Subcutaneous abdominal adipose tissue (tissue), 5 donors: ENCODE measurements around the gene PRF1.
"Not testable (repeated sequence)": the region's sequence is repeated elsewhere in the genome, so short reads cannot be mapped to it uniquely, and the experiment has no call there.

Source experiments
- H3K27ac ChIP-seq: one replicate; pipeline ENCODE4 v1.7.0; 2013; ENCODE audit warnings: low read depth, mild to moderate bottlenecking, inconsistent platforms, low read length, moderate library complexity
- H3K27me3 ChIP-seq, 5 donors: one replicate each; pipeline ENCODE4 v1.7.0; 2013; ENCODE audit warnings: low read length in 5 of 5, inconsistent platforms in 1 of 5; ENCODE audit not compliant: control insufficient read depth in 5 of 5, insufficient read depth in 4 of 5
- H3K36me3 ChIP-seq, 5 donors: one replicate each; pipeline ENCODE4 v1.7.0; 2013; ENCODE audit warnings: low read length in 5 of 5; ENCODE audit not compliant: control insufficient read depth in 5 of 5, insufficient read depth in 5 of 5
- H3K4me1 ChIP-seq, 5 donors: one replicate each; pipeline ENCODE4 v1.7.0; 2013; ENCODE audit warnings: low read length in 5 of 5, mild to moderate bottlenecking in 3 of 5, moderate library complexity in 1 of 5; ENCODE audit not compliant: control insufficient read depth in 5 of 5, insufficient read depth in 5 of 5
- H3K4me3 ChIP-seq, 5 donors: one replicate each; pipeline ENCODE4 v1.7.0; 2013; ENCODE audit warnings: low read length in 5 of 5, low read depth in 1 of 5
- H3K9ac ChIP-seq, 5 donors: one replicate each; pipeline ENCODE4 v1.7.0; 2013; ENCODE audit warnings: low read length in 5 of 5, mild to moderate bottlenecking in 4 of 5, moderate library complexity in 3 of 5
- H3K9me3 ChIP-seq, 5 donors: one replicate each; pipeline ENCODE4 v1.7.0; 2013; ENCODE audit warnings: low read length in 5 of 5; ENCODE audit not compliant: control insufficient read depth in 5 of 5
- donor health status: healthy.
- donor health status: healthy.
- donor health status: healthy.
- donor health status: healthy.
- donor health status: healthy.

The PRF1 gene

DNA sequence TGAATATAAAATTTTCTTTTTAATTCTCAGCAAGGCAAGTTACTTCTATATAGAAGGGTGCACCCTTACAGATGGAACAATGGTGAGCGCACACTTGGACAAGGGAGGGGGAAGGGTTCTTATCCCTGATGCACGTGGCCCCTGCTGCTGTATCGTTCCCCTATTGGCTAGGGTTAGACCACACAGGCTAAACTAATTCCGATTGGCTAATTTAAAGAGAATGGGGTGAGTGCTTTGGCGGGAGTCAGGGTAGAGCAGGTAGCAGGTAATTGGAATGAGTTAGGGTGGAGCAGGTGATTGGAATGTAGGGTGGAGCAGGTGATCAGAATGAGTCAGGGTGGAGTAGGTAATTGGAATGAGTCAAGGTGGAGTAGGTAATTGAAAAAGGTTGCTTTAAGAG lies 32.0 kb upstream of the PRF1 start:
- H3K36me3 ChIP-seq, H3K9ac ChIP-seq, H3K9me3 ChIP-seq, H3K27ac ChIP-seq, H3K4me3 ChIP-seq, H3K27me3 ChIP-seq, H3K4me1 ChIP-seq: not testable (repeated sequence)

DNA sequence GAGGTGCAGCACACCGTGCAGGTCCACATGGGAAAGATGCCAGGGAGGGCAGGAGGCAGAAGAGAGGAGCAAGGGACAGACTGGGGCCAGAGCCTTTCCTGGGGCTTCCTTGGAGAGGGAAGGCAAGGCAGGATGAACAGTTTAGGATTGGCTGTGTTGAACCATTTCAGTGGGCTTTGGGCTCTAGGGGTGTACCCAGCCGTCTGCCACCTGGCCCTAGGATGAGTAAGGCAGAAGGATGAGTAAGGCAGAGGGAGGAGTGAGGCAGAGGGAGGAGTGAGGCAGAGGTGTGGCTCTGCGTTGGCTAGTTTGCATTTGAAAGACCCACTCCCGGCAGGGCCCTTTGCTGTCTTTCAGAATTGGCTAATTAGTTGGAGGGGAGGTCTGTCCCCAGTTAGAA lies 31.5 kb upstream of the PRF1 start:
- Histone ChIP-seq H3K4me3 (no peak overlapping the region), H3K27ac (no peak overlapping the region), H3K4me1 (no peaks in the 10 kb centered on the region), H3K9ac (no peak overlapping the region), H3K27me3 (no peaks in the 10 kb centered on the region), H3K36me3 (no peaks in the 10 kb centered on the region), H3K9me3 (peaks cover 0 to 7% (median 0%) of the 10 kb centered on the region in 5 donors)

DNA sequence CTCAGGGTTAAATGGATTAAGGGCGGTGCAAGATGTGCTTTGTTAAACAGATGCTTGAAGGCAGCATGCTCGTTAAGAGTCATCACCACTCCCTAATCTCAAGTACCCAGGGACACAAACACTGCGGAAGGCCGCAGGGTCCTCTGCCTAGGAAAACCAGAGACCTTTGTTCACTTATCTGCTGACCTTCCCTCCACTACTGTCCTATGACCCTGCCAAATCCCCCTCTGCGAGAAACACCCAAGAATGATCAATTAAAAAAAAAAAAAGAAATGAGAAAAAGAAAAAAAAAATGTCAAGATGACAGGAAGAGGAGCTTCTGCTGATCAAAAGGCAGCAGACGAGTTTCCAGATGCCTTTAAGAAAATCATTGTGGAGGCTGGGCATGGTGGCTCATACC lies 29.2 kb upstream of the PRF1 start:
- not testable (repeated sequence) for H3K36me3 ChIP-seq, H3K4me3 ChIP-seq, H3K4me1 ChIP-seq, H3K27me3 ChIP-seq, H3K27ac ChIP-seq, H3K9ac ChIP-seq
- peaks cover 0 to 15% (median 4%) of the 10 kb centered on the region in 5 donors for H3K9me3 ChIP-seq

DNA sequence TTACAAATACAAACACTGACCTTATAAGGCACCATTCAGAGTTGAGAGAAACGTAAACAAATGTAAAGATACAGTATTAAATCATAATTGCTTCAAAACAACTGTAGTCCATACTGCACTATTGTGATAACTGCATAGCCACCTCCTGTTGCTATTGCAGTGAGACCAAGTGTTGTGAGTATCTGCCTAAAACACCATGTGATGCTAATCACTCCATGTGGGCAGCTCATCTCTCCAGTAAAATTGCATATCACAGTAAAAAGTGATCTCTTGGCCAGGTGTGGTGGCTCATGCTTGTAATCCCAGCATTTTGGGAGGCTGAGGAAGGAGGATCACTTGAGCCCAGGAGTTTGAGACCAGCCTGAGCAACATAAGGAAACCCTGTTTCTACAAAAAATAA lies 26.8 kb upstream of the PRF1 start:
- Histone ChIP-seq H3K4me3 (no peak overlapping the region), H3K9me3 (peaks cover 0 to 15% (median 4%) of the 10 kb centered on the region in 5 donors), H3K27ac (no peak overlapping the region), H3K4me1 (no peaks in the 10 kb centered on the region), H3K36me3 (no peaks in the 10 kb centered on the region), H3K9ac (no peak overlapping the region), H3K27me3 (no peaks in the 10 kb centered on the region)

DNA sequence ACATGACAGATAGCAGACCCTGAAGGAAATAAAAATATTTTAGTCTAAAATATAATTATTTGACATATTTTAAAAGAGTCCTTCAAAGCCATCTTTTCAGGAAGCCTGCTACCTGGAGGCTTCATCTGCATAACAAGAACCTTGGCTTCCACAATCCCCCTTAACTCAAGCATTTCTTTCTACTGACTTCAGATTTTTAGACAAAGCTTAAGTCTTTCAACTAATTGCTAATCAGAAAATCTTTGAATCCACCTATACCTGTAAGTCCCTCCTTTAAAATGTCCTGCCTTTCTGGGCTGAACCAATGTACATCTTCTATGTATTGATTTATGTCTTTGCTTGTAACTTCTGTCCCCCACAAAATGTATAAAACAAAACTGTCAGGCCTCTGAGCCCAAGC lies 23.5 kb upstream of the PRF1 start:
- Histone ChIP-seq H3K4me3 (no peak overlapping the region), H3K27ac (no peak overlapping the region), H3K9me3 (peaks cover 0 to 18% (median 4%) of the 10 kb centered on the region in 5 donors), H3K4me1 (peaks cover 0 to 16% (median 7%) of the 10 kb centered on the region in 5 donors), H3K9ac (no peak overlapping the region), H3K36me3 (no peaks in the 10 kb centered on the region), H3K27me3 (no peaks in the 10 kb centered on the region)

DNA sequence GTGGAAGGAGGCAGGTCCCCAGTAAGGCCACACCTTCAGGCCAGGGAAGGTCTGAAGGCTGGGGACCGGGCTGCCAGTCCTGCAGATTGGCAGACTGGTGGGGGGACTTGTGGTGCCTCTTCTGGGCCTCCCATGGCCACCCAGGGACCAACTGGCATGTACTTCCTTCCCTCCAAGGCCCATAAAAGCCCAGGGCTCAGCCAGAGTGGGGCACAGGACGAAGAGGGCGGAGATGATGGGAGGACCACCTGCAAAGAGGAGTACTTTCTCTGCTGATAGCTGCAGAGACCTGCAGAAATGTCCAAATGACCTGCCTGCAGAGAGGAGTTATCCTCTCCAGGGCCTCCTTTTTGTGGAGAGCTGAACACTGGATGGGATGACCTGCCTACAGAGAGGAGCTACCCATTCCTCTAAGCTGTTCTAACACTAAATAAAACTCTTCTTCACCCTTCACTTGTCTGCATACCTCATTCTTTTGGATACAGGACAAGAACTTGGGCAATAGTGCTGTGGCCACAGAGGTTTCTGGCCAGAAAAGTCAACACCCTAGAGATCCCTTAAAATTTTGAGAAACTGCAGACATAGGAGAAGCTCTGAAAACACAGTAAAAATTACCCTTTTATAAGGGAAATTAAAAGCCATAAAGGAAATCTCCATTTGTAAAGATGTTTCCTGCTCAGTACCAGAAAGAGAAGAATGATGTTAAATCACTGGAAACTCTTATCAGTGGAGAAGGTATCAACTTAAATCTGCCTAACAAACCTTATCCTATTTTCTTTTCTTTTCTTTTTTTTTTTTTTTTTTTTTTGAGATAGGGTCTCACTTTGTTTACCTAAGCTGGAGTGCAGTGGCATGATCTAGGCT lies 20.7 kb upstream of the PRF1 start:
- peaks cover 0 to 16% (median 7%) of the 10 kb centered on the region in 5 donors for H3K4me1 ChIP-seq
- no peaks in the 10 kb centered on the region for H3K27me3 ChIP-seq
- H3K9me3 ChIP-seq, result peaks cover 2 to 31% (median 17%) of the 10 kb centered on the region in 5 donors
- H3K4me3 ChIP-seq, result no peak overlapping the region
- no peak overlapping the region for H3K27ac ChIP-seq
- H3K9ac ChIP-seq, result no peak overlapping the region
- H3K36me3 ChIP-seq, result no peaks in the 10 kb centered on the region

DNA sequence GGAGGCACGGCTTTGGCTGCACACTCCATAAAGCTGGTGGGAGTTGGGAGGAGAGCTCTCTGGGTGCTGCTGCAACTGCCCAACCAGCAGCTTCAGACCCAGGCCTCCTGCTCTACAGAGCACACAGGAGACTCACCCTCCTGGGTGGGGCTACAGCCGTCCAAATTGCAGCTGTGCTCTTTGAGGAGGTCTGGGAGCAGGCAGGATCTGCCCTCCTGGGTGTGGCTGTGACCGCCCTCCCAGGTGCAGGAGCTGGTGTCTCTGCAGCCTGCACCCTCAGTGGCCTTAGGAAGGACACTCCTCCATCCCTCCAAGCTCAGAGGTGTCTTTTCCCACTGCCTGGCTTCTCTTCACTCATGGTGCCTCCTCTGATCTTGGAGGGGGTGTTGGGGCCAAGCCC lies 20.0 kb upstream of the PRF1 start:
- H3K4me3 ChIP-seq, result no peak overlapping the region
- no peaks in the 10 kb centered on the region for H3K27me3 ChIP-seq
- H3K9ac ChIP-seq, result no peak overlapping the region
- peaks cover 0 to 16% (median 7%) of the 10 kb centered on the region in 5 donors for H3K4me1 ChIP-seq
- no peaks in the 10 kb centered on the region for H3K36me3 ChIP-seq
- no peak overlapping the region for H3K27ac ChIP-seq
- peaks cover 2 to 29% (median 16%) of the 10 kb centered on the region in 5 donors for H3K9me3 ChIP-seq

DNA sequence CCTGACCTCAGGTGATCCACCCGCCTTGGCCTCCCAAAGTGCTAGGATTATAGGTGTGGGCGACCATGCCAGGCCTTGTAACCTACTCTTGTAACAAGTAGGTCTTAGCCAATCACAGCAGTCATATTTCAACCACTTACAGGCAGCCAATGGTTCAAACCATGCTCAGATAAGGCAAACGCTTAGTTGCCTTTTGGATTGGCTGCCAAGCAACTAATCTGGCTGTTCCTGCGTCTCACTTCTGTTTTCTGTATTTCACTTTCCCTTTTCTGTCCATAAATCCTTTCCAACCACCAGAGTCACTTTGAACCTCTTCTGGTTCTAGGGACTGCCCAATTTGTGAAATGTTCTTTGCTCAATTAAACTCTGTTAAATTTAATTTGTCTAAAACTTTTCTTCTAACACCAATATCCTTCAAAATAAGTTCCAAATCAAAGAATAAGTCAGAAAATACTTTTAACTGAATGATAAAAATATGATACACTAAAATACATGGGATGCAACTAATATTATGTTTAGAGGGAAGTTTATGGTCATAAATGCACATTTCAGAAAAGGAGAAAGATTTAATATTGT lies 19.1 kb upstream of the PRF1 start:
- no peak overlapping the region for H3K9ac ChIP-seq
- no peaks in the 10 kb centered on the region for H3K36me3 ChIP-seq
- H3K27me3 ChIP-seq, result no peaks in the 10 kb centered on the region
- H3K9me3 ChIP-seq, result peaks cover 2 to 26% (median 16%) of the 10 kb centered on the region in 5 donors
- H3K4me1 ChIP-seq, result peaks cover 0 to 16% (median 7%) of the 10 kb centered on the region in 5 donors
- no peak overlapping the region for H3K4me3 ChIP-seq
- no peak overlapping the region for H3K27ac ChIP-seq

DNA sequence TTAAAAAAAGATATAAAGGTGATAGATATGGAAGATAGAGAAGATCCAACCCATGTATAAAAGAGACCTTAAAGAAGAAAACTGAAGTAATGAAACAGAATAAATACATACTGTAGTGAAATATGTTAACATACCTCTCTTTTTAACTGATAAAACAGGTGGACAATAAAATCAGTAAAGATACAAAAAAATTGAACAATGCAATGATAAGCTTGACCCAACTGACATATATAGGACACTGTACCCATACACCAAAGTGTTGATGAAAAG lies 17.4 kb upstream of the PRF1 start:
- H3K9ac ChIP-seq, result no peak overlapping the region
- no peaks in the 10 kb centered on the region for H3K27me3 ChIP-seq
- H3K4me3 ChIP-seq, result no peak overlapping the region
- H3K9me3 ChIP-seq, result peaks cover 2 to 26% (median 18%) of the 10 kb centered on the region in 5 donors
- no peaks in the 10 kb centered on the region for H3K36me3 ChIP-seq
- H3K27ac ChIP-seq, result no peak overlapping the region
- H3K4me1 ChIP-seq, result peaks cover 0 to 16% (median 7%) of the 10 kb centered on the region in 5 donors

DNA sequence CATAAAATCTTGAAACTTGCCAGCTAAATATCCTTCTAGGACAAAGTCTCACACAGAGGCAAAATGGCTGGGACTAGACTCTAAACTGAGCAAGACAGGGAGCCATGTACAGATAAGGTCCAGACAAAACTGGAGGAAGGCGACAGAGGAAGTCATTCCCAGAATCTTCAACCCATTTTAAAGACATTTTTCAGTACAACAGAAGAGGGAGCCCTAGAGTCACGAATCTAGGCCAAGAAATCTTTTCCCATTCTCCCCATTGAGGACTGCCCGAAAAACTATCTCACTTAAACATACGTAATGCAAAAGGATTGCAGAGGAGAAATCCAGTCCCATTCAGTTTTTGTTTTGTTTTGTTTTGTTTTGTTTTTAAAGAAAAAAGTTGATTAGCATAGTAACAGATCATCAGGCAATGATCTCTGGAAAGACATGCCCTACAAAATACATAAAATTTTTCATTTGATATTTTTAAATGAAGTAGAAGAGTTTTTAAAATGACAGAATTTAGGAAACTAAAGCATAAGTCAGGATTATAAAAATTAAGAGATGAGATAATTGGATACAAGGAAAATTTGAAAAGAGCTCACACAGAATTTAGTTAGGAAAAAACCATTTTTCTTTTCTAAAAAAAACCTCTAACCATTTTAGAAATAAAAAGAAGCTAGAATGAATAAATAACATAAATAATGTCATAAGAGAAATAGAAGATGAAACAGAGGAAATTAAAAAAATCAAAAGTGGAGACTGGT lies 16.9 kb upstream of the PRF1 start:
- H3K4me3 ChIP-seq, result no peak overlapping the region
- no peak overlapping the region for H3K27ac ChIP-seq
- H3K27me3 ChIP-seq, result no peaks in the 10 kb centered on the region
- no peaks in the 10 kb centered on the region for H3K36me3 ChIP-seq
- no peak overlapping the region for H3K9ac ChIP-seq
- H3K4me1 ChIP-seq, result peaks cover 0 to 16% (median 7%) of the 10 kb centered on the region in 5 donors
- H3K9me3 ChIP-seq, result peaks cover 2 to 26% (median 18%) of the 10 kb centered on the region in 5 donors
